Esophagus squamous epithelium (tissue), 4 donors: ENCODE results near the gene RBFOX2.

ENCODE experiments used
- CTCF ChIP-seq, 6 experiments: fragments of 450-650 bp in 4 of 6; fragments of 200-600 bp in 2 of 6; sonication (generic) in 2 of 6; IDR thresholded peaks; one replicate each; pipeline ENCODE4 v1.5.1; 2016 to 2019; ENCODE audit warnings: antibody characterized with exemption in 6 of 6, mild to moderate bottlenecking in 4 of 6, moderate library complexity in 4 of 6
- POLR2A ChIP-seq, 4 donors: fragments of 450-650 bp; IDR thresholded peaks; one replicate each; pipeline ENCODE4 v1.6.1; 2017; ENCODE audit warnings: antibody characterized with exemption in 4 of 4, mild to moderate bottlenecking in 4 of 4, moderate library complexity in 3 of 4

GRCh38 chr22:36008565-36008964, 20.1 kb downstream of the RBFOX2 start:
- no peak for TF ChIP-seq POLR2A (IDR thresholded peaks at IDR 0.05)
- TF ChIP-seq CTCF (IDR thresholded peaks at IDR 0.05), result no peak
